Memory B cell (primary cell): Measurements from ENCODE around the gene SFPQ.
"Not testable (repeated sequence)": the region's sequence is repeated elsewhere in the genome, so short reads cannot be mapped to it uniquely, and the experiment has no call there.

Experiments used
- ATAC-seq: fragments of 150-1000 bp; cut with Tn5 transposase; 2 replicates; pipeline ENCODE4 v1.10.0; 2021; ENCODE audit warnings: low read depth, mild to moderate bottlenecking, moderate library complexity
- DNase-seq, 2 donors: peaks; one replicate each; pipeline ENCODE4 v3.0.0; 2022; ENCODE audit warnings: low spot score in 2 of 2
- H3K27ac Mint-ChIP-seq: one replicate; pipeline ENCODE4 v1.8.0; 2022; ENCODE audit warnings: mild to moderate bottlenecking, moderate library complexity, mixed read lengths
- H3K27me3 Mint-ChIP-seq: one replicate; pipeline ENCODE4 v1.8.0; 2022; ENCODE audit warnings: mixed read lengths
- H3K36me3 Mint-ChIP-seq: one replicate; pipeline ENCODE4 v1.8.0; 2022; ENCODE audit warnings: mild to moderate bottlenecking, mixed read lengths
- H3K4me1 Mint-ChIP-seq: one replicate; pipeline ENCODE4 v1.8.0; 2022; ENCODE audit warnings: mixed read lengths
- H3K4me3 Mint-ChIP-seq: one replicate; pipeline ENCODE4 v1.8.0; 2022; ENCODE audit warnings: mild to moderate bottlenecking, moderate library complexity, mixed read lengths
- H3K9me3 Mint-ChIP-seq: one replicate; pipeline ENCODE4 v1.8.0; 2022; ENCODE audit warnings: mixed read lengths

SFPQ gene

GRCh38 chr1:35192853-35193664 is at the start of gene SFPQ:
Gene SFPQ (minus strand): TSS chr1:35193145. CDS start chr1:35193049, 96 bp downstream.
- no peaks in the 10 kb centered on the region for H3K27me3 Mint-ChIP-seq
- peaks cover 24% of the 10 kb centered on the region for H3K4me1 Mint-ChIP-seq
- H3K36me3 Mint-ChIP-seq, result peaks cover 33% of the 10 kb centered on the region
- DNase-seq (peak; percentile 99), ATAC-seq (peak; percentile 87)
- no peaks in the 10 kb centered on the region for H3K9me3 Mint-ChIP-seq
- H3K27ac Mint-ChIP-seq, result peak within 1 kb of the TSS; percentile 95
- H3K4me3 Mint-ChIP-seq, result peak within 1 kb of the TSS; percentile 95

- H3K27me3 Mint-ChIP-seq, H3K27ac Mint-ChIP-seq, ATAC-seq, H3K36me3 Mint-ChIP-seq, H3K4me3 Mint-ChIP-seq, H3K4me1 Mint-ChIP-seq, H3K9me3 Mint-ChIP-seq, DNase-seq: not testable (repeated sequence)
Measured at GRCh38 chr1:35236772-35237171, 43.8 kb upstream of the SFPQ start.

- peaks cover 1% of the 10 kb centered on the region for H3K9me3 Mint-ChIP-seq
- ATAC-seq (no peak), DNase-seq (no peak)
- no peak overlapping the region for H3K27ac Mint-ChIP-seq
- peaks cover 3% of the 10 kb centered on the region for H3K27me3 Mint-ChIP-seq
- no peaks in the 10 kb centered on the region for H3K4me1 Mint-ChIP-seq
- no peak overlapping the region for H3K4me3 Mint-ChIP-seq
- no peaks in the 10 kb centered on the region for H3K36me3 Mint-ChIP-seq
Measured at GRCh38 chr1:35231287-35231686, 38.3 kb upstream of the SFPQ start.

GRCh38 chr1:35229587-35230360 is 36.8 kb upstream of the SFPQ start:
- no peak for ATAC-seq
- H3K27ac Mint-ChIP-seq, result no peak overlapping the region
- H3K27me3 Mint-ChIP-seq, result peaks cover 2% of the 10 kb centered on the region
- H3K36me3 Mint-ChIP-seq, result no peaks in the 10 kb centered on the region
- peaks cover 1% of the 10 kb centered on the region for H3K9me3 Mint-ChIP-seq
- H3K4me1 Mint-ChIP-seq, result no peaks in the 10 kb centered on the region
- no peak overlapping the region for H3K4me3 Mint-ChIP-seq
- DNase-seq, result no peak

- ATAC-seq (no peak), DNase-seq (no peak)
- Mint-ChIP-seq H3K4me3 (no peak overlapping the region), H3K27me3 (peaks cover 2% of the 10 kb centered on the region), H3K36me3 (no peaks in the 10 kb centered on the region), H3K4me1 (no peaks in the 10 kb centered on the region), H3K27ac (no peak overlapping the region), H3K9me3 (peaks cover 1% of the 10 kb centered on the region)
Measured at GRCh38 chr1:35226546-35226945, 33.6 kb upstream of the SFPQ start.

GRCh38 chr1:35223084-35223630 is 30.2 kb upstream of the SFPQ start:
- Mint-ChIP-seq H3K27me3 (no peaks in the 10 kb centered on the region), H3K9me3 (no peaks in the 10 kb centered on the region), H3K4me1 (no peaks in the 10 kb centered on the region), H3K36me3 (no peaks in the 10 kb centered on the region), H3K27ac (no peak overlapping the region), H3K4me3 (no peak overlapping the region)
- DNase-seq (no peak), ATAC-seq (no peak)

GRCh38 chr1:35222322-35223083 is 29.6 kb upstream of the SFPQ start:
- no peak for ATAC-seq
- H3K4me3 Mint-ChIP-seq, result no peak overlapping the region
- no peak overlapping the region for H3K27ac Mint-ChIP-seq
- no peaks in the 10 kb centered on the region for H3K36me3 Mint-ChIP-seq
- no peaks in the 10 kb centered on the region for H3K9me3 Mint-ChIP-seq
- no peaks in the 10 kb centered on the region for H3K4me1 Mint-ChIP-seq
- no peaks in the 10 kb centered on the region for H3K27me3 Mint-ChIP-seq
- no peak for DNase-seq

- DNase-seq (no peak), ATAC-seq (peak; percentile 69)
- no peak overlapping the region for H3K27ac Mint-ChIP-seq
- H3K4me1 Mint-ChIP-seq, result no peaks in the 10 kb centered on the region
- H3K4me3 Mint-ChIP-seq, result no peak overlapping the region
- no peaks in the 10 kb centered on the region for H3K27me3 Mint-ChIP-seq
- no peaks in the 10 kb centered on the region for H3K9me3 Mint-ChIP-seq
- no peaks in the 10 kb centered on the region for H3K36me3 Mint-ChIP-seq
Measured at GRCh38 chr1:35220976-35221375, 28.0 kb upstream of the SFPQ start.

GRCh38 chr1:35215346-35215745 is 22.4 kb upstream of the SFPQ start:
- H3K27ac Mint-ChIP-seq, result no peak overlapping the region
- no peak overlapping the region for H3K4me3 Mint-ChIP-seq
- no peak for DNase-seq
- peaks cover 2% of the 10 kb centered on the region for H3K9me3 Mint-ChIP-seq
- H3K4me1 Mint-ChIP-seq, result no peaks in the 10 kb centered on the region
- H3K36me3 Mint-ChIP-seq, result no peaks in the 10 kb centered on the region
- peaks cover 2% of the 10 kb centered on the region for H3K27me3 Mint-ChIP-seq
- no peak for ATAC-seq

- no peak overlapping the region for H3K4me3 Mint-ChIP-seq
- ATAC-seq (no peak), DNase-seq (no peak)
- H3K9me3 Mint-ChIP-seq, result peaks cover 2% of the 10 kb centered on the region
- H3K4me1 Mint-ChIP-seq, result no peaks in the 10 kb centered on the region
- H3K36me3 Mint-ChIP-seq, result no peaks in the 10 kb centered on the region
- H3K27me3 Mint-ChIP-seq, result peaks cover 2% of the 10 kb centered on the region
- H3K27ac Mint-ChIP-seq, result no peak overlapping the region
Measured at GRCh38 chr1:35211120-35211414, 18.1 kb upstream of the SFPQ start.

- Mint-ChIP-seq H3K9me3 (peaks cover 2% of the 10 kb centered on the region), H3K27me3 (peaks cover 2% of the 10 kb centered on the region), H3K4me1 (no peaks in the 10 kb centered on the region), H3K36me3 (no peaks in the 10 kb centered on the region), H3K27ac (no peak overlapping the region), H3K4me3 (no peak overlapping the region)
- DNase-seq, result no peak
- ATAC-seq, result no peak
Measured at GRCh38 chr1:35210321-35211119, 17.6 kb upstream of the SFPQ start.

- Mint-ChIP-seq H3K36me3 (no peaks in the 10 kb centered on the region), H3K4me3 (no peak overlapping the region)
Measured at GRCh38 chr1:35203295-35203694, 10.3 kb upstream of the SFPQ start.

GRCh38 chr1:35202048-35202719 is 9.2 kb upstream of the SFPQ start:
- peaks cover 6% of the 10 kb centered on the region for H3K4me1 Mint-ChIP-seq
- no peak overlapping the region for H3K4me3 Mint-ChIP-seq
- H3K36me3 Mint-ChIP-seq, result no peaks in the 10 kb centered on the region
- H3K27me3 Mint-ChIP-seq, result no peaks in the 10 kb centered on the region
- ATAC-seq, result peak; percentile 100
- no peak overlapping the region for H3K27ac Mint-ChIP-seq
- H3K9me3 Mint-ChIP-seq, result no peaks in the 10 kb centered on the region
- DNase-seq, result peak; percentile 56 to 69

More at GRCh38 chr1:35203295-35203694, 10.3 kb upstream of the SFPQ start:
- no peak for ATAC-seq
- H3K4me1 Mint-ChIP-seq, result peaks cover 6% of the 10 kb centered on the region
- H3K27ac Mint-ChIP-seq, result no peak overlapping the region
- no peaks in the 10 kb centered on the region for H3K27me3 Mint-ChIP-seq
- H3K9me3 Mint-ChIP-seq, result no peaks in the 10 kb centered on the region
- no peak for DNase-seq
